Activated naive CD8-positive, alpha-beta T cell treated with anti-CD3 and anti-CD28 coated beads, Interleukin-2, amount 50 U/mL, for 16 hours (primary cell): ENCODE measurements around the gene CTSD.
"Not testable (repeated sequence)": the region's sequence is repeated elsewhere in the genome, so short reads cannot be mapped to it uniquely, and the experiment has no call there.

Experiments
- DNase-seq: peaks from one replicate; pipeline ENCODE4 v3.0.0-alpha.2; 2020; ENCODE audit warnings: low read depth, low spot score

The CTSD gene

GRCh38 chr11:1770528-1770927, 6.8 kb upstream of the CTSD start:
- DNase-seq: no peak

DNA sequence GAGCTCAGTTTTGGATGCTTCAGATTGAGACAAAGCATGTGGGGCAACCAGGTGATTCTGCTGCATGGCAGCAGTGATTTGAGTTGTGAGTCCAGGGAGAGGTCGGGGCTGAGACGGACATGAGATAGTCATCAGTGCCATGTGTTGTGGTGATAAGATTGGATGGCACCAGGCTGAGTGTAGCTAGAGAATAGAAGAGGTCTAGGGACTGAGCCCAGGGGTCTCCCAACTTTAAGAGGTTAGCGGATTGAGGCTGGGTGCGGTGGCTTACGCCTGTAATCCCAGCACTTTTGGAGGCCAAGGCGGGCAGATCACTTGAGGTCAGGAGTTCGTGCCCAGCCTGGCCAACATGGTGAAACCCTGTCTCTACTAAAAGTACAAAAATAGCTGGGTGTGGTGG, 6.3 kb upstream of the CTSD start:
- no peak for DNase-seq

DNA sequence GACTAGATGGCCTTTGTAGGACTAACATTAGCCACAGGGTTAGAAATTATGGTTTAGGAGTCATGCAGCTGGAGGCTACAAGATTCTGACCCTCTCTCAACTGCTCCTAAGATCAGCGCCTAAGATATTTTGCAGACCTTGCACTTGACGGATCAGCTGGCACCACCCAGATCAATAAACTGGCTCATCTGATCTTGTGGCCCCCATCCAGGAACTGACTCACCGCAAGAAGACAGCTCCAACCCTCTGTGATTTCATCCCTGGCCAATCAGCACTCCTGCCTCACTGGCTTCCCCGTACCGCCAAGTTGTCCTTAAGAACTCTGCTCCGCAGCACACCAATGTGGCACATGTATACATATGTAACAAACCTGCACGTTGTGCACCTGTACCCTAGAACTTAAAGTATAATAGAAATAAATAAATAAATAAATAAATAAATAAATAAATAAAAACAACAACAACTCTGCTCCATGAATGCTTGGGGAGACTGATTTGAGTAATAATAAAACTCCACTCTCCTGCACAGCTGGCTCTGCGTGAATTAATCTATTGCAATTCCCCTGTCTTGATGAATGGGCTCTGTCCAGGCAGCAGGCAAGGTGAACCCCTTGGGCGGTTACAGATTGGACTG, 5.7 kb upstream of the CTSD start:
- DNase-seq: not testable (repeated sequence)

GRCh38 chr11:1768141-1768469, 4.4 kb upstream of the CTSD start:
- DNase-seq: no peak

DNA sequence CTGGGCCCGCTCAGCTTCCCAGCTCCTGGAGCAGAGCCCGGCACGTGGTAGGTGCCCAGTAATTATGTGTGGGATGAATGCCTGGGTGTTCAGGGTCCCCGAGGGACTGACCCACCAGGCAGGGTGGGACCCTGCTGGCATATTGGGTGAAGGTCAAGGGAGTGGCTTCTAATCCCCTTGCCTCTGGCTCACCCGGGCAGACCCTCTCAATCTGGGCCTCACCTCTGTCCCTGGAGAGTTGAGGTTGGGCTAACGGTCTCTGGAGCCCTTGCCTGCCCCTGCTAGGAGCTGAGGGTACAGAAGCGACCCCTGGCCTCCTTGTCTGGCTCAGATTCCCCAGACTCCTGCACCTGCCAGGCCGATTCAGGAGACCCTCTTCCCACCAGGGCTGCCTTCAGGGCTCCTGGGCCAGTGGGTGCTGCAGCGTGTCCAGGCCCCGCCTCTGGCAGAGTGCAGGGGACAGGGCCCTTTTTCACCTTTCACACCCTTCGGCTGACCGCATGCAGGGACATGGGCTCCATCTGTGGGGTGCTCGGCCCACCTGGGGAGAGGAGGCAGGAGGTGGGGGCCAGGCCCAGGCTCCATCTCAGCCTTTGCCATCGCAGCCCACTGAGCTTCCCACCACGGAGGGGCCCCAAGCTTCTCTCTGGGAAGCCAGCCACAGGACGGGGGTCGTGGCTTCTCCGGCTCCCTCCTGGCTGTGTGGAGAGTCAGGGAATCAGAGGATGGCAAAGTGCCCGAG, 3.8 kb upstream of the CTSD start:
- DNase-seq: no peak

- no peak for DNase-seq
These were observed 3.1 kb upstream of the CTSD start for GRCh38 chr11:1766719-1767398.

GRCh38 chr11:1765871-1766718, 2.4 kb upstream of the CTSD start:
- DNase-seq: no peak

- DNase-seq: no peak
These were observed 361 bp downstream of the CTSD start for GRCh38 chr11:1763336-1763795.

- DNase-seq: no peak
These were observed 1.0 kb downstream of the CTSD start for GRCh38 chr11:1762537-1763302.

DNA sequence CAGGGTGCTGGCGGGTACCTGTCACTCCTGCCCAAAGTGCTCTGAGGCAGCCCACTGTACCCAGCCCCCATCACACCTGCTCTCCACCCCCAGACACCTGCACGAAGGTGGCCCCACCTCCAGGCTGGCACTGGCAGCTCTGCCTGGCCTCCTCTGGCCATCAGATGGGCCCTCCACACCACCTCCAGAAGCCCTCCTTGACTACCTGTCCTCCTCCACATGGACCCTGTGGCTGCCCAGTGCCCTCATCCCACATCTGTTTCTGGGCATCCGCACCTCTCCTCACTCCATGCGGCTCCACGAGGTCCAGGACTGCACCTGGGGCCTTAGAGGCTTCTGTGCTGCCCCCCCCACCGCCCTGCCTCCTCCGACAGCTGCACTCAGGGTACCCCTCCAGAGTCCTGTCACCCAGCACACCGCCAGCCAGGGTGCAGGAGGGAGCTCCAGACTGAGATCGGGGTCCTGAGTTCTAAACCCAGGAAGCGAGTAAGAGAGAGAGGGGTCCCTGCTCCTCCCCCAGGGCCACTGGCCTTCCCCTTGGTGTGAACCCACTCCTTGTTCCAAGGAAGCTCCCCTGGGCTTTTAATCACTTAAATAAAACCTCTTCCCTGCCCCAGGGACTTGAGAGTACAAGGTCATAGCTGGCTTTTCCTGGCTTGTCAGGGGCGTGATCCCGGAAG, 1.7 kb downstream of the CTSD start:
- DNase-seq: no peak

DNA sequence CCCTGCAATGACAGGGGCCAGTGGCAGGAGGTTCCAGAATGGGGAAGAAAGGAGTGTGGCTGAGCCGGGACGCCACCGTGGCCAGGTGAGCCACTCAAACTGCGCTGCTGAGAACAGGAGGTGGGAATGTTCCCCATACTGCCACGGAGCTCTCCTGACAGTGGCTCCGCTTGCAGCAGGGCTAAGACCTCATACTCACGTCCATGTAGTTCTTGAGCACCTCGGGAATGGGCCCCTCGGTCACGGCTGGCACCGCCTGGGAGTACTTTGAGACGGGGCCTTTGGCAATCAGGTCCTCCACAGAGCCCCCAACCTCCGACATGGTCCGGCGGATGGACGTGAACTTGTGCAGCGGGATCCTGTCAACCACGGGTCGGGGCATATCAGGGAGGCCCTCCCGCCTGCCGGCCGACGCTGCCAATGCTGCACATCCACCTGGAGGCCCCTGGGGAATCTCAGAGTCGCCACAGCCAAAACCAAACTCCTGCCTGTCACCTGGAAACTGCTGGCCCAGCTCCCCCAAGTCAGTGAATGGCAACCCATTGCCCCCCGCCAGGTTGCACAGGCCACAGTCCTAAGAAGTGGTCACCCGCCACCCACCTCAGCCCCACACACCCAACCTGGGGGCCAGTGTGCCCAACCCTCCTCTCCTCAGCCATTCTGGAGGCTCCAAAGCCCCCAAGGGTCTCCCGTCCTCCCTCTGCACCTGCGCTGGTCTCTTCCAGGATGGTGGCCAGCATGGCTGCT, 2.4 kb downstream of the CTSD start:
- no peak for DNase-seq

- no peak for DNase-seq
These were observed 3.2 kb downstream of the CTSD start for GRCh38 chr11:1760351-1761109.

DNA sequence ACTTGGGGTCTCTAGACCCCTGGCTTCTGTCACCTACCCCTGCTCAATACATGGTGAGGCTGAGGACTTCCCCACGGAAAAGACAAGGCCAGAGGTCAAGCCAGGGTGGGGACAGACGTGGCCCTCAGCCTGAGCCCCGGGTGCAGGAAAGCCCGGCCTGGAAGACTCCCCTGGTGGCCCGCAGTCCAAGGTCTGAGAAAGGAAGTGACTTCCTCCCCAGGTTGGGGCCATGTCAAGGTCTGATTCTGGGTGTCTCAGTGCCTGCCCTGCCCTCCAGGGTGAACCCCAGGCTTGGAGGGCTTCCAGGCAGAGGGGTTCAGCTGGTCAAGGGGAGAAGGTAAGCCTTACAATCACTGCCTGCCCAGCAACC, 3.9 kb downstream of the CTSD start:
- no peak for DNase-seq

GRCh38 chr11:1759151-1759850, 4.4 kb downstream of the CTSD start:
- DNase-seq: no peak

- no peak for DNase-seq
These were observed 5.0 kb downstream of the CTSD start for GRCh38 chr11:1758611-1759150.

DNA sequence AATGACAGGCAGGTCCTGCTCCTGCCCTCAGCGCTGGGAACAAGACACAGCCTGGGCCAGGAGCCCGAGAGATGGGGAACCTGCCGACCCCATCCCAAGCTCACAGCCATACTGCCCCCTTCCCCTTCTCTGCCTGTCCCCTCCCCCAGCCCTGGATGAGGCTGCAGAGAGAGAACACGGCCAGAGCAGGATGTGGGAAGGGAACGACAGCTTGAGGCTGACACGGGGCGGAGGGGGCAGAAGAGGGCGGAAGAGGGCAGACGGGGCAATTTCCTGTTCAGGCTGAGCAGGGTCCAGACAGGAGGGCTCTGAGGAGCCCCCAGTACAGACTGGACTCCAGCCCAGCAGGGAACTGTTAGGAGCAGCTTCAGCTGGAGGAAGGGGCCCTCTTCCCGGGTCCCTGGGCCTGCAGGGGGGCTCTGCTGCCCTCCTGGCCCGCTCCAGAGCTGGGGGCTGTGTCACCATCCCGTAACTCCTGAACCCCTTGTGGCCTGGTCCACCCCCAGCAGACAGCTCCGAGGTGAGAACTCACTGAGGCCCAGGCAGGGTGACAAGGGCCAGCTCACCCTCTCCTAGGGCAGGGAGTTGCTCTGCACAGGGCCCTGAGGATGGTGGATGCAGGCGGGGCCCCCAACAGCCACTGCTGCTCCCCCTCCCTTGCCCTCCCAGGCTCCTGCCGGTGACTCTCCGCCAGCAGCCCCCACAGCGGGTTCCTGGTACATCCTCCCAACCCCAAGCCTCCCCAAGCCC, 5.7 kb downstream of the CTSD start:
- DNase-seq: no peak
